K562 (cell line): ENCODE results near the gene METTL23. TPM values are rescaled to one million over a fixed set of nuclear protein-coding genes. Genes with fewer than 3 reads are reported as not detected.

Source experiments
- BACH1 ChIP-seq: fragments of 200-800 bp; sonication (Bioruptor generic); IDR thresholded peaks from 2 replicates; pipeline ENCODE4 v1.6.1; 2016; ENCODE audit warnings: missing genetic modification characterization, missing compliant biosample characterization
- BDP1 ChIP-seq: IDR thresholded peaks from 3 replicates; pipeline ENCODE4 v1.6.1; 2011; ENCODE audit not compliant: insufficient read length, insufficient read depth
- CBFB ChIP-seq: sonication (generic); formaldehyde crosslinking; IDR thresholded peaks from 2 replicates; pipeline ENCODE4 v1.4.0; 2020; ENCODE audit warnings: mild to moderate bottlenecking, missing genetic modification reagents
- EGR1 ChIP-seq: fragments of 450-650 bp; conservative IDR thresholded peaks from 2 replicates; pipeline ENCODE4 v1.6.1; 2017; ENCODE audit warnings: mild to moderate bottlenecking
- JUNB ChIP-seq: fragments of 450-650 bp; formaldehyde crosslinking; conservative IDR thresholded peaks from 2 replicates; pipeline ENCODE4 v1.4.0; 2020; ENCODE audit warnings: mild to moderate bottlenecking
- RBBP5 ChIP-seq: fragments of 200-600 bp; sonication (generic); IDR thresholded peaks from 2 replicates; pipeline ENCODE4 v1.6.1; 2012; ENCODE audit warnings: borderline replicate concordance, mild to moderate bottlenecking, low read length, control low read depth, inconsistent platforms; ENCODE audit not compliant: insufficient read depth, poor library complexity, severe bottlenecking
- SIN3B ChIP-seq: fragments of 450-650 bp; IDR thresholded peaks from 2 replicates; pipeline ENCODE4 v1.6.1; 2017; ENCODE audit warnings: low read depth, mild to moderate bottlenecking, moderate library complexity
- TAF7 ChIP-seq: fragments of 450-650 bp; IDR thresholded peaks from 2 replicates; pipeline ENCODE4 v1.6.1; 2016; ENCODE audit warnings: missing genetic modification characterization, missing compliant biosample characterization
- XRCC3 ChIP-seq: fragments of 450-650 bp; IDR thresholded peaks from 2 replicates; pipeline ENCODE4 v1.6.1; 2017; ENCODE audit warnings: mild to moderate bottlenecking, moderate library complexity
- ZFP30 ChIP-seq: fragments of 250-450 bp; sonication (Bioruptor Pico); IDR thresholded peaks from 2 replicates; pipeline ENCODE4 v1.8.0; 2022; ENCODE audit warnings: moderate library complexity, mild to moderate bottlenecking, inconsistent platforms, borderline replicate concordance
- ZNF316 ChIP-seq: fragments of 450-650 bp; IDR thresholded peaks from 2 replicates; pipeline ENCODE4 v1.6.1; 2016
- polyA plus RNA-seq, 8 experiments: library from polyadenylated mRNA; depleted of rRNA in 4 of 8; stranded (reverse) in 5 of 8; unstranded in 3 of 8; fragments of >200 nt; fragmentation: Nextera tagmentation in 2 of 8; fragmentation: Illumina TruSeq in 1 of 8; extraction: Ambion mirVana in 2 of 8; extraction: Trizol in 1 of 8; gene quantifications; 2 replicates each; pipeline versions ENCODE4 v1.2.1 to v1.2.3, GENCODE V29; 2011 to 2014; ENCODE audit warnings: inconsistent platforms in 1 of 8, missing spikeins in 1 of 8
- total RNA-seq, 7 experiments: library from RNA; depleted of rRNA in 6 of 7; stranded (reverse); fragments of >200 nt in 6 of 7; fragmentation: Illumina TruSeq in 2 of 7; extraction: Trizol in 2 of 7; gene quantifications; 2 replicates each; pipeline versions ENCODE4 v1.2.1 to v1.2.3, GENCODE V29; 2011 to 2021; ENCODE audit warnings: low replicate concordance in 1 of 7
- TF ChIP-seq, protein P1 (sequence below): fragments of 200-400 bp; formaldehyde crosslinking; IDR thresholded peaks from 2 replicates; pipeline ENCODE4 v1.6.1; 2017; ENCODE audit warnings: mild to moderate bottlenecking, low read depth, low read length, moderate library complexity
- TF ChIP-seq, protein P2 (sequence below): fragments of 250-450 bp; sonication (Bioruptor Pico); IDR thresholded peaks from 2 replicates; pipeline ENCODE4 v1.8.0; 2021; ENCODE audit warnings: moderate library complexity, mild to moderate bottlenecking, inconsistent platforms
- TF ChIP-seq, protein P3 (sequence below): sonication (generic); formaldehyde crosslinking; IDR thresholded peaks from 2 replicates; pipeline ENCODE4 v1.8.0; 2023; ENCODE audit warnings: mild to moderate bottlenecking, missing genetic modification reagents
- TF ChIP-seq, protein P4 (sequence below): conservative IDR thresholded peaks from 2 replicates; pipeline ENCODE4 v1.6.1; 2011; ENCODE audit warnings: low read depth, mild to moderate bottlenecking, low read length; ENCODE audit not compliant: control insufficient read depth
- TF ChIP-seq, protein P5 (sequence below): fragments of 250-450 bp; sonication (Bioruptor Pico); IDR thresholded peaks from 2 replicates; pipeline ENCODE4 v1.4.0; 2020; ENCODE audit warnings: mild to moderate bottlenecking, moderate library complexity
- TF ChIP-seq, protein P6 (sequence below): fragments of 250-450 bp; sonication (Bioruptor Pico); IDR thresholded peaks from 2 replicates; pipeline ENCODE4 v1.5.0; 2022; ENCODE audit warnings: mild to moderate bottlenecking

Gene METTL23
- total and polyA plus RNA-seq, 9 of the 15 experiments (the other 6 are each of a cell fraction or from before 2014, with no cell fraction given): 29.4 to 67.3 (median 41.6) TPM

DNA sequence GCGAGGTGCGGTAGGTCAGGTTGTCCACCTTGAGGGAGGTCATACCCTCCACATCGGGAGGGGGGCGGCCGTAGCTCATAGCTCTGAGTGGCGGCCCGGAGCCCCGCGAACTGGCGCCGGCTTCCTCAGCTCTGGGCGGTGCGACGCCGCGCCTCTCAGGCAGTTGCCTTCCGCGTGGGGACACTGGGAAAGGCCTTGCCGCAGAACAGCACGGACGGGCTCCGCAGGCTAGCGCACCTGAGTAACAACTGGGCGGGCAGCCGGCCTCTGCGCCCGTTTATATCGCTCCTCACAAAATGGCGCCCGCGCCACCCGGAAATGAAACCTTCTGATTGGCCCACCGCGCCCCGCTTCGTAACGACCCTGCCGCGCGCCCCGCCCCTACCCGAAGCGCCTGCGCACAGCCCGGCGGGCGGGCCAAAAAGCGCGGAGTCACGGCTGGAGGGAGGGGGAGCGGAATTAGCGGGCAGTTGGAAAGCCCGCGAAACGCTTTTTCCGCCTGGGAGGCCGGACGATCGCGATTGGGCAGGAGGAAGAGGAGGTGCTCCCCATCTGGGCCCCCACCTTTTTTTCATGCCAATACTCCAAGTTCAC is 10.5 kb downstream of the METTL23 start, which contains the start of gene SRSF2 (continued):
- TF ChIP-seq, protein P1, sequence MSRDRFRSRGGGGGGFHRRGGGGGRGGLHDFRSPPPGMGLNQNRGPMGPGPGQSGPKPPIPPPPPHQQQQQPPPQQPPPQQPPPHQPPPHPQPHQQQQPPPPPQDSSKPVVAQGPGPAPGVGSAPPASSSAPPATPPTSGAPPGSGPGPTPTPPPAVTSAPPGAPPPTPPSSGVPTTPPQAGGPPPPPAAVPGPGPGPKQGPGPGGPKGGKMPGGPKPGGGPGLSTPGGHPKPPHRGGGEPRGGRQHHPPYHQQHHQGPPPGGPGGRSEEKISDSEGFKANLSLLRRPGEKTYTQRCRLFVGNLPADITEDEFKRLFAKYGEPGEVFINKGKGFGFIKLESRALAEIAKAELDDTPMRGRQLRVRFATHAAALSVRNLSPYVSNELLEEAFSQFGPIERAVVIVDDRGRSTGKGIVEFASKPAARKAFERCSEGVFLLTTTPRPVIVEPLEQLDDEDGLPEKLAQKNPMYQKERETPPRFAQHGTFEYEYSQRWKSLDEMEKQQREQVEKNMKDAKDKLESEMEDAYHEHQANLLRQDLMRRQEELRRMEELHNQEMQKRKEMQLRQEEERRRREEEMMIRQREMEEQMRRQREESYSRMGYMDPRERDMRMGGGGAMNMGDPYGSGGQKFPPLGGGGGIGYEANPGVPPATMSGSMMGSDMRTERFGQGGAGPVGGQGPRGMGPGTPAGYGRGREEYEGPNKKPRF: no peak
- TF ChIP-seq SIN3B (peak; percentile 54), BDP1 (no peak), RBBP5 (no peak), JUNB (CRISPR knock-in tag) (no peak), ZNF316 (peak; percentile 95), BACH1 (tag) (no peak), EGR1 (no peak), TAF7 (tag) (peak; percentile 94), XRCC3 (no peak), CBFB (no peak; the same call in 1 of the 2 replicates), ZFP30 (no peak)
- TF ChIP-seq, protein P2, sequence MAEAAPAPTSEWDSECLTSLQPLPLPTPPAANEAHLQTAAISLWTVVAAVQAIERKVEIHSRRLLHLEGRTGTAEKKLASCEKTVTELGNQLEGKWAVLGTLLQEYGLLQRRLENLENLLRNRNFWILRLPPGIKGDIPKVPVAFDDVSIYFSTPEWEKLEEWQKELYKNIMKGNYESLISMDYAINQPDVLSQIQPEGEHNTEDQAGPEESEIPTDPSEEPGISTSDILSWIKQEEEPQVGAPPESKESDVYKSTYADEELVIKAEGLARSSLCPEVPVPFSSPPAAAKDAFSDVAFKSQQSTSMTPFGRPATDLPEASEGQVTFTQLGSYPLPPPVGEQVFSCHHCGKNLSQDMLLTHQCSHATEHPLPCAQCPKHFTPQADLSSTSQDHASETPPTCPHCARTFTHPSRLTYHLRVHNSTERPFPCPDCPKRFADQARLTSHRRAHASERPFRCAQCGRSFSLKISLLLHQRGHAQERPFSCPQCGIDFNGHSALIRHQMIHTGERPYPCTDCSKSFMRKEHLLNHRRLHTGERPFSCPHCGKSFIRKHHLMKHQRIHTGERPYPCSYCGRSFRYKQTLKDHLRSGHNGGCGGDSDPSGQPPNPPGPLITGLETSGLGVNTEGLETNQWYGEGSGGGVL (CRISPR knock-in tag): no peak
- TF ChIP-seq, protein P3, sequence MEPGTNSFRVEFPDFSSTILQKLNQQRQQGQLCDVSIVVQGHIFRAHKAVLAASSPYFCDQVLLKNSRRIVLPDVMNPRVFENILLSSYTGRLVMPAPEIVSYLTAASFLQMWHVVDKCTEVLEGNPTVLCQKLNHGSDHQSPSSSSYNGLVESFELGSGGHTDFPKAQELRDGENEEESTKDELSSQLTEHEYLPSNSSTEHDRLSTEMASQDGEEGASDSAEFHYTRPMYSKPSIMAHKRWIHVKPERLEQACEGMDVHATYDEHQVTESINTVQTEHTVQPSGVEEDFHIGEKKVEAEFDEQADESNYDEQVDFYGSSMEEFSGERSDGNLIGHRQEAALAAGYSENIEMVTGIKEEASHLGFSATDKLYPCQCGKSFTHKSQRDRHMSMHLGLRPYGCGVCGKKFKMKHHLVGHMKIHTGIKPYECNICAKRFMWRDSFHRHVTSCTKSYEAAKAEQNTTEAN (CRISPR knock-in tag): peak; percentile 85; the same call in 1 of the 2 replicates
- TF ChIP-seq, protein P4, sequence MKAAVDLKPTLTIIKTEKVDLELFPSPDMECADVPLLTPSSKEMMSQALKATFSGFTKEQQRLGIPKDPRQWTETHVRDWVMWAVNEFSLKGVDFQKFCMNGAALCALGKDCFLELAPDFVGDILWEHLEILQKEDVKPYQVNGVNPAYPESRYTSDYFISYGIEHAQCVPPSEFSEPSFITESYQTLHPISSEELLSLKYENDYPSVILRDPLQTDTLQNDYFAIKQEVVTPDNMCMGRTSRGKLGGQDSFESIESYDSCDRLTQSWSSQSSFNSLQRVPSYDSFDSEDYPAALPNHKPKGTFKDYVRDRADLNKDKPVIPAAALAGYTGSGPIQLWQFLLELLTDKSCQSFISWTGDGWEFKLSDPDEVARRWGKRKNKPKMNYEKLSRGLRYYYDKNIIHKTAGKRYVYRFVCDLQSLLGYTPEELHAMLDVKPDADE: peak; percentile 94
- TF ChIP-seq, protein P5, sequence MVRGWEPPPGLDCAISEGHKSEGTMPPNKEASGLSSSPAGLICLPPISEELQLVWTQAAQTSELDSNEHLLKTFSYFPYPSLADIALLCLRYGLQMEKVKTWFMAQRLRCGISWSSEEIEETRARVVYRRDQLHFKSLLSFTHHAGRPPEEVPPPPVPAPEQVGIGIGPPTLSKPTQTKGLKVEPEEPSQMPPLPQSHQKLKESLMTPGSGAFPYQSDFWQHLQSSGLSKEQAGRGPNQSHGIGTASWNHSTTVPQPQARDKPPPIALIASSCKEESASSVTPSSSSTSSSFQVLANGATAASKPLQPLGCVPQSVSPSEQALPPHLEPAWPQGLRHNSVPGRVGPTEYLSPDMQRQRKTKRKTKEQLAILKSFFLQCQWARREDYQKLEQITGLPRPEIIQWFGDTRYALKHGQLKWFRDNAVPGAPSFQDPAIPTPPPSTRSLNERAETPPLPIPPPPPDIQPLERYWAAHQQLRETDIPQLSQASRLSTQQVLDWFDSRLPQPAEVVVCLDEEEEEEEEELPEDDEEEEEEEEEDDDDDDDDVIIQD (CRISPR knock-in tag): no peak
- TF ChIP-seq, protein P6, sequence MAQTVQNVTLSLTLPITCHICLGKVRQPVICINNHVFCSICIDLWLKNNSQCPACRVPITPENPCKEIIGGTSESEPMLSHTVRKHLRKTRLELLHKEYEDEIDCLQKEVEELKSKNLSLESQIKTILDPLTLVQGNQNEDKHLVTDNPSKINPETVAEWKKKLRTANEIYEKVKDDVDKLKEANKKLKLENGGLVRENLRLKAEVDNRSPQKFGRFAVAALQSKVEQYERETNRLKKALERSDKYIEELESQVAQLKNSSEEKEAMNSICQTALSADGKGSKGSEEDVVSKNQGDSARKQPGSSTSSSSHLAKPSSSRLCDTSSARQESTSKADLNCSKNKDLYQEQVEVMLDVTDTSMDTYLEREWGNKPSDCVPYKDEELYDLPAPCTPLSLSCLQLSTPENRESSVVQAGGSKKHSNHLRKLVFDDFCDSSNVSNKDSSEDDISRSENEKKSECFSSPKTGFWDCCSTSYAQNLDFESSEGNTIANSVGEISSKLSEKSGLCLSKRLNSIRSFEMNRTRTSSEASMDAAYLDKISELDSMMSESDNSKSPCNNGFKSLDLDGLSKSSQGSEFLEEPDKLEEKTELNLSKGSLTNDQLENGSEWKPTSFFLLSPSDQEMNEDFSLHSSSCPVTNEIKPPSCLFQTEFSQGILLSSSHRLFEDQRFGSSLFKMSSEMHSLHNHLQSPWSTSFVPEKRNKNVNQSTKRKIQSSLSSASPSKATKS (CRISPR knock-in tag): no peak
